K562 (cell line): ENCODE measurements around the gene ITSN1.

Source experiments
- ARID2 ChIP-seq: fragments of 450-650 bp; IDR thresholded peaks from 2 replicates; pipeline ENCODE4 v1.6.1; 2017; ENCODE audit warnings: antibody characterized with exemption, mild to moderate bottlenecking
- CBX5 ChIP-seq: IDR thresholded peaks from 2 replicates; pipeline ENCODE4 v1.6.1; 2014; ENCODE audit warnings: low read depth, borderline replicate concordance
- EZH2 ChIP-seq: IDR thresholded peaks from 2 replicates; pipeline ENCODE4 v1.6.1; 2012; ENCODE audit warnings: low read depth, mild to moderate bottlenecking, inconsistent platforms, low read length, borderline replicate concordance
- HMG20B ChIP-seq: fragments of 250-450 bp; sonication (Bioruptor Pico); IDR thresholded peaks from 2 replicates; pipeline ENCODE4 v1.5.0; 2021; ENCODE audit warnings: mild to moderate bottlenecking
- HNRNPL ChIP-seq: fragments of 200-400 bp; formaldehyde crosslinking; IDR thresholded peaks from 2 replicates; pipeline ENCODE4 v1.6.1; 2017; ENCODE audit warnings: low read depth, mild to moderate bottlenecking, low read length
- NRF1 ChIP-seq, 2 experiments: fragments of 450-650 bp; IDR thresholded peaks in 1 of 2; conservative IDR thresholded peaks in 1 of 2; 2 replicates each; pipeline ENCODE4 v1.6.1; 2014; ENCODE audit warnings: mild to moderate bottlenecking in 2 of 2
- SETDB1 ChIP-seq: IDR thresholded peaks from one replicate; pipeline ENCODE4 v1.6.1; 2012; ENCODE audit warnings: low read length, control low read depth, inconsistent platforms
- STAT5B ChIP-seq: fragments of 250-450 bp; sonication (Bioruptor Pico); IDR thresholded peaks from 2 replicates; pipeline ENCODE4 v1.8.0; 2021; ENCODE audit warnings: mild to moderate bottlenecking, inconsistent platforms
- ZBTB7A ChIP-seq: IDR thresholded peaks from 2 replicates; pipeline ENCODE4 v1.6.1; 2011; ENCODE audit warnings: low read depth, mild to moderate bottlenecking, low read length, moderate library complexity, borderline replicate concordance; ENCODE audit not compliant: control insufficient read depth
- ZFP30 ChIP-seq: fragments of 250-450 bp; sonication (Bioruptor Pico); IDR thresholded peaks from 2 replicates; pipeline ENCODE4 v1.8.0; 2022; ENCODE audit warnings: moderate library complexity, mild to moderate bottlenecking, inconsistent platforms, borderline replicate concordance
- ZKSCAN1 ChIP-seq: fragments of 150-350 bp; IDR thresholded peaks from 2 replicates; pipeline ENCODE4 v1.6.1; 2016; ENCODE audit warnings: low read depth, low read length
- ZNF384 ChIP-seq: IDR thresholded peaks from 2 replicates; pipeline ENCODE4 v1.6.1; 2012; ENCODE audit warnings: low read depth, low read length, improper control_type of control experiment
- TF ChIP-seq, protein P1 (sequence below), 3 experiments: IDR thresholded peaks in 2 of 3; conservative IDR thresholded peaks in 1 of 3; 2 replicates each; pipeline ENCODE4 v1.5.1; 2011 to 2012; ENCODE audit warnings: low read length in 3 of 3, mild to moderate bottlenecking in 3 of 3, control low read depth in 2 of 3, improper control_type of control experiment in 1 of 3, inconsistent platforms in 1 of 3, low read depth in 1 of 3, mixed read lengths in 1 of 3, moderate library complexity in 1 of 3; ENCODE audit not compliant: insufficient read depth in 2 of 3

DNA sequence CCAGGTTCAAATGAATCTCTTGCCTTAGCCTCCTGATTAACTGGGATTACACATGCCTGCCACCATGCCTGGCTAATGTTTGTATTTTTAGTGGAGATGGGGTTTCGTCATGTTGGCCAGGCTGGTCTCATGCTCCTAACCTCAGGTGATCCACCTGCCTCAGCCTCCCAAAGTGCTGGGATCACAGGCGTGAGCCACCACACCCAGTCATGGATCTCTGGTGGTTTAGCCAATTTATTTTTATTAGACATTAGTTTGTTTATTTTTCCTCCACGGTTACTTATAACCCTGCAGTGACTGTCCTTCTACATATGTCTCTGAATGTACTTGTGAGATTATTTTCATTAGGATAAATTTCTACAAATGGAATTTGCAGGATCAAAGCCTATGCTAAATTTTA is 5.3 kb downstream of the ITSN1 start:
- TF ChIP-seq EZH2 (no peak), ZNF384 (no peak), STAT5B (CRISPR knock-in tag) (no peak), ZBTB7A (no peak), ZKSCAN1 (no peak), HNRNPL (no peak), HMG20B (CRISPR knock-in tag) (no peak), ARID2 (no peak), CBX5 (no peak), ZFP30 (CRISPR knock-in tag) (no peak), SETDB1 (no peak), NRF1 (conservative IDR thresholded peaks at IDR 0.05 in 1 of 2, IDR thresholded peaks at IDR 0.05 in 1 of 2) (no peak)
- TF ChIP-seq, protein P1, sequence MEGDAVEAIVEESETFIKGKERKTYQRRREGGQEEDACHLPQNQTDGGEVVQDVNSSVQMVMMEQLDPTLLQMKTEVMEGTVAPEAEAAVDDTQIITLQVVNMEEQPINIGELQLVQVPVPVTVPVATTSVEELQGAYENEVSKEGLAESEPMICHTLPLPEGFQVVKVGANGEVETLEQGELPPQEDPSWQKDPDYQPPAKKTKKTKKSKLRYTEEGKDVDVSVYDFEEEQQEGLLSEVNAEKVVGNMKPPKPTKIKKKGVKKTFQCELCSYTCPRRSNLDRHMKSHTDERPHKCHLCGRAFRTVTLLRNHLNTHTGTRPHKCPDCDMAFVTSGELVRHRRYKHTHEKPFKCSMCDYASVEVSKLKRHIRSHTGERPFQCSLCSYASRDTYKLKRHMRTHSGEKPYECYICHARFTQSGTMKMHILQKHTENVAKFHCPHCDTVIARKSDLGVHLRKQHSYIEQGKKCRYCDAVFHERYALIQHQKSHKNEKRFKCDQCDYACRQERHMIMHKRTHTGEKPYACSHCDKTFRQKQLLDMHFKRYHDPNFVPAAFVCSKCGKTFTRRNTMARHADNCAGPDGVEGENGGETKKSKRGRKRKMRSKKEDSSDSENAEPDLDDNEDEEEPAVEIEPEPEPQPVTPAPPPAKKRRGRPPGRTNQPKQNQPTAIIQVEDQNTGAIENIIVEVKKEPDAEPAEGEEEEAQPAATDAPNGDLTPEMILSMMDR (IDR thresholded peaks at IDR 0.05 in 2 of 3, conservative IDR thresholded peaks at IDR 0.05 in 1 of 3; ENCODE audit: insufficient read depth in 2 of 3, low read depth in 1 of 3, low read length in 3 of 3) = no peak
